Mesenchymal stem cell (in vitro differentiated cells and primary cell): ENCODE measurements around the gene NRDE2.

Experiments used
- DNase-seq: peaks from one replicate; pipeline ENCODE4 v3.0.0-alpha.2; 2013
- H2AFZ ChIP-seq: one replicate; pipeline ENCODE4 v1.6.1; 2013; ENCODE audit warnings: low read depth, mild to moderate bottlenecking, control low read depth, inconsistent platforms, low read length, moderate library complexity
- H2AK5ac ChIP-seq: 2 replicates; pipeline ENCODE4 v1.6.1; 2013; ENCODE audit warnings: low read length, moderate library complexity, mild to moderate bottlenecking, inconsistent platforms; ENCODE audit not compliant: severe bottlenecking
- H2BK120ac ChIP-seq: one replicate; pipeline ENCODE4 v1.6.1; 2013; ENCODE audit warnings: low read depth, mild to moderate bottlenecking, inconsistent platforms, low read length, moderate library complexity
- H2BK12ac ChIP-seq, 2 experiments: one replicate each; pipeline ENCODE4 v1.6.1; 2013; ENCODE audit warnings: inconsistent platforms in 2 of 2, low read length in 2 of 2, mild to moderate bottlenecking in 2 of 2, moderate library complexity in 2 of 2, control low read depth in 1 of 2
- H2BK15ac ChIP-seq: one replicate; pipeline ENCODE4 v1.6.1; 2013; ENCODE audit warnings: mild to moderate bottlenecking, low read depth, inconsistent platforms; ENCODE audit not compliant: poor library complexity, severe bottlenecking
- H2BK5ac ChIP-seq: 2 replicates; pipeline ENCODE4 v1.6.1; 2013; ENCODE audit warnings: low read depth, mild to moderate bottlenecking, low read length, control low read depth, inconsistent platforms; ENCODE audit not compliant: poor library complexity, severe bottlenecking
- H3K14ac ChIP-seq, 2 experiments: one replicate each; pipeline ENCODE4 v1.6.1; 2013; ENCODE audit warnings: inconsistent platforms in 2 of 2, low read length in 2 of 2, control low read depth in 1 of 2, mild to moderate bottlenecking in 1 of 2, moderate library complexity in 1 of 2
- H3K18ac ChIP-seq, 2 experiments: one replicate each; pipeline ENCODE4 v1.6.1; 2013; ENCODE audit warnings: inconsistent platforms in 2 of 2, low read length in 2 of 2, control low read depth in 1 of 2, low read depth in 1 of 2, mild to moderate bottlenecking in 1 of 2
- H3K23ac ChIP-seq, 2 experiments: one replicate each; pipeline ENCODE4 v1.6.1; 2013; ENCODE audit warnings: inconsistent platforms in 2 of 2, low read length in 2 of 2, mild to moderate bottlenecking in 2 of 2, moderate library complexity in 2 of 2, control low read depth in 1 of 2
- H3K27ac ChIP-seq: 2 replicates; pipeline ENCODE4 v1.5.1; 2013; ENCODE audit warnings: mild to moderate bottlenecking, moderate library complexity, low read length, control low read depth, inconsistent platforms; ENCODE audit not compliant: poor library complexity, severe bottlenecking
- H3K27me3 ChIP-seq, 2 experiments: 2 replicates each; pipeline versions ENCODE4 v1.6.1 to v1.7.0; 2013; ENCODE audit warnings: low read length in 2 of 2, mild to moderate bottlenecking in 2 of 2, moderate library complexity in 2 of 2, control low read depth in 1 of 2, inconsistent platforms in 1 of 2; ENCODE audit not compliant: control insufficient read depth in 1 of 2, insufficient read depth in 1 of 2
- H3K36me3 ChIP-seq, 2 experiments: 2 replicates each; pipeline versions ENCODE4 v1.6.1 to v1.7.0; 2013; ENCODE audit warnings: low read length in 2 of 2, control low read depth in 1 of 2, inconsistent platforms in 1 of 2, low read depth in 1 of 2, mild to moderate bottlenecking in 1 of 2; ENCODE audit not compliant: insufficient read depth in 2 of 2, control insufficient read depth in 1 of 2
- H3K4ac ChIP-seq, 2 experiments: one replicate each; pipeline ENCODE4 v1.6.1; 2013; ENCODE audit warnings: inconsistent platforms in 2 of 2, low read length in 2 of 2, mild to moderate bottlenecking in 2 of 2, moderate library complexity in 2 of 2, control low read depth in 1 of 2, low read depth in 1 of 2
- H3K4me1 ChIP-seq: 2 replicates; pipeline ENCODE4 v1.6.1; 2013; ENCODE audit warnings: low read depth, low read length, control low read depth; ENCODE audit not compliant: control insufficient read depth, insufficient read depth
- H3K4me2 ChIP-seq: 2 replicates; pipeline ENCODE4 v1.6.1; 2013; ENCODE audit warnings: low read length, mild to moderate bottlenecking, inconsistent platforms; ENCODE audit not compliant: poor library complexity, severe bottlenecking
- H3K4me3 ChIP-seq, 2 experiments: 2 replicates each; pipeline versions ENCODE4 v1.5.1 to v1.7.0; 2013; ENCODE audit warnings: low read length in 2 of 2, mild to moderate bottlenecking in 2 of 2, control low read depth in 1 of 2, low read depth in 1 of 2; ENCODE audit not compliant: insufficient read depth in 1 of 2
- H3K79me1 ChIP-seq: replicated peaks from 2 replicates; pipeline ENCODE4 v1.6.1; 2013; ENCODE audit warnings: mild to moderate bottlenecking, control low read depth, low read length, inconsistent platforms; ENCODE audit not compliant: poor library complexity, severe bottlenecking
- H3K9ac ChIP-seq: 2 replicates; pipeline ENCODE4 v1.7.0; 2013; ENCODE audit warnings: mild to moderate bottlenecking, low read length, moderate library complexity
- H3K9me3 ChIP-seq: 2 replicates; pipeline ENCODE4 v1.7.0; 2013; ENCODE audit warnings: mild to moderate bottlenecking, low read length; ENCODE audit not compliant: control insufficient read depth
- H4K8ac ChIP-seq: one replicate; pipeline ENCODE4 v1.6.1; 2013; ENCODE audit warnings: inconsistent platforms, mild to moderate bottlenecking, low read length, moderate library complexity
- H4K91ac ChIP-seq: one replicate; pipeline ENCODE4 v1.6.1; 2013; ENCODE audit warnings: mild to moderate bottlenecking, low read length, inconsistent platforms
- WGBS: methylation state at CpG from one replicate; pipeline ENCODE4 v1.1.7; 2013; ENCODE audit warnings: mixed read lengths; 5-methylcytosine and 5-hydroxymethylcytosine counted together

Gene NRDE2

GRCh38 chr14:90304502-90304901 lies 27.2 kb downstream of the NRDE2 start:
- no peak overlapping the region for H3K4ac ChIP-seq
- no peak overlapping the region for H3K4me3 ChIP-seq
- no peak overlapping the region for H3K23ac ChIP-seq
- no peak overlapping the region for H4K91ac ChIP-seq
- no peak overlapping the region for H3K27ac ChIP-seq
- no peaks in the 10 kb centered on the region for H3K4me1 ChIP-seq
- DNase-seq: no peak
- no peaks in the 10 kb centered on the region for H3K27me3 ChIP-seq
- H4K8ac ChIP-seq: no peak overlapping the region
- H3K9me3 ChIP-seq: no peaks in the 10 kb centered on the region
- H3K4me2 ChIP-seq: no peak overlapping the region
- H2BK12ac ChIP-seq: no peak overlapping the region
- no peak overlapping the region for H2AFZ ChIP-seq
- no peak overlapping the region for H2BK15ac ChIP-seq
- H3K36me3 ChIP-seq: peaks cover 20 to 66% of the 10 kb centered on the region in 2 experiments
- H3K9ac ChIP-seq: no peak overlapping the region
- H2BK5ac ChIP-seq: no peak overlapping the region
- H3K14ac ChIP-seq: no peak overlapping the region
- H2BK120ac ChIP-seq: no peak overlapping the region
- no peak overlapping the region for H3K18ac ChIP-seq
- H3K79me1 ChIP-seq: peaks cover 20% of the 10 kb centered on the region
- H2AK5ac ChIP-seq: no peak overlapping the region

- no peak for DNase-seq
- H2BK15ac ChIP-seq: no peak overlapping the region
- H3K9me3 ChIP-seq: no peaks in the 10 kb centered on the region
- no peak overlapping the region for H3K9ac ChIP-seq
- no peak overlapping the region for H2BK12ac ChIP-seq
- H3K4ac ChIP-seq: no peak overlapping the region
- peaks cover 22% of the 10 kb centered on the region for H3K79me1 ChIP-seq
- H3K4me1 ChIP-seq: no peaks in the 10 kb centered on the region
- no peak overlapping the region for H4K91ac ChIP-seq
- H3K36me3 ChIP-seq: peaks cover 23 to 65% of the 10 kb centered on the region in 2 experiments
- no peak overlapping the region for H2AFZ ChIP-seq
- H3K27ac ChIP-seq: no peak overlapping the region
- H2BK120ac ChIP-seq: no peak overlapping the region
- H3K14ac ChIP-seq: no peak overlapping the region
- no peak overlapping the region for H2AK5ac ChIP-seq
- H3K4me2 ChIP-seq: no peak overlapping the region
- H3K27me3 ChIP-seq: no peaks in the 10 kb centered on the region
- no peak overlapping the region for H3K18ac ChIP-seq
- no peak overlapping the region for H3K4me3 ChIP-seq
- no peak overlapping the region for H4K8ac ChIP-seq
- 94% methylated on average over 4 of the region's 4 CpGs for WGBS
- H3K23ac ChIP-seq: no peak overlapping the region
- H2BK5ac ChIP-seq: no peak overlapping the region
Measured at GRCh38 chr14:90303473-90303872, 28.3 kb downstream of the NRDE2 start.

GRCh38 chr14:90302529-90303303 lies 29.0 kb downstream of the NRDE2 start:
- DNase-seq: no peak
- Histone ChIP-seq H2AFZ (no peak overlapping the region), H2BK12ac (no peak overlapping the region), H3K4me2 (no peak overlapping the region), H3K14ac (no peak overlapping the region), H2BK5ac (no peak overlapping the region), H2BK15ac (no peak overlapping the region), H3K4me3 (no peak overlapping the region), H3K23ac (no peak overlapping the region), H3K27ac (no peak overlapping the region), H3K9me3 (no peaks in the 10 kb centered on the region), H3K79me1 (peaks cover 21% of the 10 kb centered on the region), H2BK120ac (no peak overlapping the region), H4K8ac (no peak overlapping the region), H3K4ac (no peak overlapping the region), H3K27me3 (no peaks in the 10 kb centered on the region), H3K4me1 (no peaks in the 10 kb centered on the region), H2AK5ac (no peak overlapping the region), H4K91ac (no peak overlapping the region), H3K18ac (no peak overlapping the region), H3K9ac (no peak overlapping the region), H3K36me3 (peaks cover 27 to 65% of the 10 kb centered on the region in 2 experiments)
- WGBS: 88% methylated on average over 10 of the region's 10 CpGs

- no peak overlapping the region for H3K14ac ChIP-seq
- peaks cover 24 to 72% of the 10 kb centered on the region in 2 experiments for H3K36me3 ChIP-seq
- no peak overlapping the region for H3K4ac ChIP-seq
- WGBS: 83% methylated on average over 5 of the region's 5 CpGs
- no peak overlapping the region for H2AK5ac ChIP-seq
- H3K23ac ChIP-seq: no peak overlapping the region
- H2BK12ac ChIP-seq: no peak overlapping the region
- DNase-seq: peak; percentile 70
- H3K9ac ChIP-seq: peak overlapping the region; percentile 26
- H2AFZ ChIP-seq: no peak overlapping the region
- no peak overlapping the region for H2BK120ac ChIP-seq
- no peaks in the 10 kb centered on the region for H3K9me3 ChIP-seq
- no peak overlapping the region for H3K4me2 ChIP-seq
- no peak overlapping the region for H2BK15ac ChIP-seq
- H3K79me1 ChIP-seq: peaks cover 18% of the 10 kb centered on the region
- no peak overlapping the region for H3K18ac ChIP-seq
- no peak overlapping the region for H2BK5ac ChIP-seq
- H3K27ac ChIP-seq: no peak overlapping the region
- no peak overlapping the region for H3K4me3 ChIP-seq
- no peaks in the 10 kb centered on the region for H3K27me3 ChIP-seq
- no peak overlapping the region for H4K91ac ChIP-seq
- H3K4me1 ChIP-seq: no peaks in the 10 kb centered on the region
- H4K8ac ChIP-seq: no peak overlapping the region
Measured at GRCh38 chr14:90301668-90302090, 30.1 kb downstream of the NRDE2 start.
